K562 (cell line): Measurements from ENCODE around the gene DBF4B.

Experiments used
- ATF2 ChIP-seq: sonication (generic); formaldehyde crosslinking; IDR thresholded peaks from 2 replicates; pipeline ENCODE4 v1.8.1; 2022; ENCODE audit warnings: missing genetic modification reagents
- CTCF ChIP-seq, 3 experiments: IDR thresholded peaks in 2 of 3; conservative IDR thresholded peaks in 1 of 3; 2 replicates each; pipeline ENCODE4 v1.5.1; 2011 to 2012; ENCODE audit warnings: low read length in 3 of 3, mild to moderate bottlenecking in 3 of 3, control low read depth in 2 of 3, improper control_type of control experiment in 1 of 3, inconsistent platforms in 1 of 3, low read depth in 1 of 3, mixed read lengths in 1 of 3, moderate library complexity in 1 of 3; ENCODE audit not compliant: insufficient read depth in 2 of 3
- REST ChIP-seq, 2 experiments: fragments of 450-650 bp; formaldehyde crosslinking in 1 of 2; IDR thresholded peaks; 2 replicates each; pipeline versions ENCODE4 v1.4.0 to v1.6.1; 2014 to 2020; ENCODE audit warnings: mild to moderate bottlenecking in 2 of 2, borderline replicate concordance in 1 of 2, low read depth in 1 of 2
- TRIM24 ChIP-seq, 2 experiments: fragments of 450-650 bp; IDR thresholded peaks; 2 replicates each; pipeline ENCODE4 v1.6.1; 2016
- ZFP1 ChIP-seq: fragments of 450-650 bp; formaldehyde crosslinking; IDR thresholded peaks from 2 replicates; pipeline ENCODE4 v1.4.0; 2020; ENCODE audit warnings: mild to moderate bottlenecking, mixed read lengths

- TF ChIP-seq CTCF (IDR thresholded peaks at IDR 0.05 in 2 of 3, conservative IDR thresholded peaks at IDR 0.05 in 1 of 3; ENCODE audit: insufficient read depth in 2 of 3, low read depth in 1 of 3, low read length in 3 of 3): no peak
- no peak for TF ChIP-seq ZFP1 (CRISPR knock-in tag)
- no peak for TF ChIP-seq ATF2 (CRISPR knock-in tag)
- TF ChIP-seq REST (IDR thresholded peaks at IDR 0.05; ENCODE audit: borderline replicate concordance): no peak
- TF ChIP-seq REST (CRISPR knock-in tag; IDR thresholded peaks at IDR 0.05; ENCODE audit: low read depth): no peak
- no peak for TF ChIP-seq TRIM24 (IDR thresholded peaks at IDR 0.05)
Observed at GRCh38 chr17:44780845-44781480, 72.5 kb downstream of the DBF4B start.
